HG03025 (cell line): ENCODE data around the gene NFIX.

ENCODE experiments used
- ATAC-seq: cut with Tn5 transposase; IDR thresholded peaks from one replicate; pipeline ENCODE4 v1.9.1; 2021; ENCODE audit warnings: mild to moderate bottlenecking, moderate library complexity; ENCODE audit not compliant: unreplicated experiment, low FRiP score

The NFIX gene

DNA sequence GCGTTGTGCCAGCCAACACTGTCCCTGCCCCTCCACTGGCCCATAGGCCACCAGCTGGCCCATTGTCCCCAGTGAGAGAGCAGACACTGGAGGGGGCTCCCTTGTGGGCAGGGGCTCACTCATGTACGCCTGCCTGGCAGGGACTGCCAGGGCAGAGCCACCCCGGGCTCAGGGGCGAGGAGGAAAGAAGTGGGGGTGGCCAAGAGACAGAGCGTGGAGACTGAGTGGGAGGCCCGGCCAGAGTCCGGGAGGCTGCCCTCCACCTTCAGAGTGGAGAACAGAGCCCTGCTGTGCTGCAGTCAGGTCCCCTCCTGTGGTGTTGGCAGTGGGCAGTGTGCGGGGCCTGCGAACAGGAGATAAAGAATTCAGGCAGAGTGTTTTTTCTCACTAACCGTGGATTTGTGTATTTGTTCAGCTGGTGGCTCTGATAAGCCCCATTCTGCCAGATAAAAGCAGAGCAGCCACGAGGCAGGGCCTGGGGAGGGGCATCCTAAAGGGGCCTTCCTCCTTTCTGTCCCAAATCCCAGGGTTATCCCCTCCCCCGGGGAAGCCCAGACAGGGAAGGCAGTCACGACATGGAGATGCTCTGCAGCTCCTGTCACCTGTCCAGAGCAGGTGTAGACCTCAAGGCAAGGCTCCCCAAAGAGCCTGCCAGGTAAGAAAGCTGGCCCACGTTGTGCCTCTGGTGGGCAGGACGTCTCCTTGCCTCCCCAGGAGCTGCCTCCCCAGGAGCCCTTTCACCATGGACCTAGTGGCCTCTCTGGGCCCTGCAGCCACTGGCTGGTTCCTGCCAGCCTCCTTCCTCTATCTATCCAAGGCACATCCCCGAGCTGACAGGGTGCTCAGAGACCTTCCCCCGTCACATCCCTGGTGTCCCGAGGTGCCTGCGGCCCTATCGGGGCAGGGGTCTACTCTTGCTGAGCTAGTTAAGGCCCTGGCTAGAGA lies 74.4 kb downstream of the NFIX start:
- ATAC-seq = no peak

DNA sequence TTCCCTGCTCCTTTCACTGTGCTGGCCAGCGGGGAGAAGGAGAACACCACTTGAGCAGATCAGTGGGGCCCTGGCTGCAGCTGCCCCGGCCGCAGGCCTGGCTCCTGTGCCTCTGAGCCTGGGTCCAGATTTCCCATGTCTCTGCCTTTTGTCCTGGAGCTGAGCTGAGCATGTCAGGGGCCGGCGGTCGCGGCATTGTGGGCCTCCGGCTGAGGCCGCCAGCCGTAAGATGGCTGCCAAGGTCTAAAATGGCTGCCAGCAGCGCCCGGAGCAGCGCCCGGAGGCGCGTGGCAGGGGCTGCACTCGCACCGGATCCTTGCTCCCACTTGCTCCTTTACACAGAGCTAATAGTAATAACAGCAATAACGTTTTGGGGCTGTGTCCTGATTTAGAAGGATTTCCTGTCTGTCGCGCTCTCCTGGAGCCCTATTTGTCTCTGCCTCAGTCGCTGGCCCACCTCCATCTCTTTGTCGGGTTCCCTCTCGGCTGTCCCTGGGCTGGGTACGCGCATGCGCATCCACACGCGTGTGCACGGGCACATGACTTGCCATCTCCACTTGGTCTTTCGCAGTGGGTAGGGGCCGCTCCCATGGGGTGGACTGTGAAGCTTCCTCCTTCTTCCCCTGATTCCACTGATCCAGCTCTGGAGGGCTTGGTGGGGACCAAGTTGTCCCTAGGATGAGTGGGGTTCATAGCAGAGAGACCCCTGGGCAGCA lies 75.3 kb downstream of the NFIX start:
- no peak for ATAC-seq

DNA sequence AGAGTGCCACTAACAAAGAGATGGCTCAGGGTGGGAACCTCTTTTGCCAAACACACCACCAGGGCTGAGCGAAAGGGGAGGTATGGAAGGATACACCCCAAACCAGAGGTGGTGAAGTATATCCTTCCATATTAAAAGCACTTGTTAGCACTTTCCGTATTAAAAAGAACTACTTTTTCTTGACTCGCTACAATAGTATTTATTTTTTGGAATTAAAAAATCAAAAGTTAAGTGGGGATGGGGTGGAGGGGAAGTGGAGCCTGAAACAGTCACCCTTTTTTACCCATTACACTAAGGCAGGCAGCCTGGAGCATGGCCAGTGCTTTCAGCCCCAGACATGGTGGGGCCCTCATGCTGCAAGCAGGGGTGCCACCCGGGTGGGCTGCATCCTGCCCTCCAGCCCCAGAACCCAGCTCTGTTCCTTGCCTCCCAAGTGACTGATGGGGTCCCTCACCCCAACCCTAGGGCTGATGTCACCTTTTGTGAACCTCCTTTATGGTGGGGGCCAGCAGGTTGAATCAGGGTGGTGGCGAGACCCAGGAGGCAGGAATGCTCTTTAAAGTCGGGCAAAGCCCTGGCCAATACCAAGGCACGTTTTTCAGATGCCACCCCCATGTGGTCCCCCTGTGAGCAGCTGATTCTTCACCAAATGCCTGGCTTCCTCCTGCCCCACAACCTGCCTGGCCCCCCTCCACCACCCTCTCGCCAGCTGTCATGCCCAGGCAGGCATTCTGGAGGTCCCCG lies 76.3 kb downstream of the NFIX start:
- ATAC-seq = no peak

DNA sequence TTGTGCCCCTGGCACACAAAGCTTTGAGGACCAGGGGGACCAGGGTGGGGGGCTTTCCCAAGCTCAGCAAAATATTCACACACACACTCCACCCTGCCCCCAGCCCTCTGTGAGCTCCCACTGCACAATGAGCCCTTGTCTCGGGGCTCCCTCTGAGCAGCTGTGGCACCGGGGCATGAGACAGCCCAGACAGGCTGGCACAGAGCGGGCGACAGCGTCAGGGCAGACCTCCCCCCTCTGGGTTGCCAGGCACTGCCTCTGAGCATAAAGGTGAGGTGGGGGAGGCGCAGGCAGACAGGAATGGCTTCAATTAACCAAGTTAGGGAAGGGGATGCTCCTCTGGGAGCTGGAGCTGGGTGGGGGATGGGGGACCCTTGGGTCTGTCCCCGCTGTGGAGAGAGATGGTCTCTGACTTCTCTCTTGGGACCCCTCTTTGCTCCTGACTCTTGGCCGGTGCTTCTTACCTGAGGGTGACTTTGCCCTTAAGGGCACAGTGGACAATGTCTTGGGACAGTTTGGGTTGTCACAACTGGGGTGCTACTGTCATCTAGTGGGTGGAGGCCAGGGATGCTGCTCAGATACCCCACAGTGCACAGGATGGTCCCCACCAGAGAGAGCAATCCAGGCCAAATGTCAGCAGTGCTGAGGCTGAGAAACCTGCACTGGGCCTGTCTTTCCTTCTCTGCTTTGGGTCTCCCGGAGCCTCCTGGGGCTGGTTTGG lies 77.1 kb downstream of the NFIX start:
- no peak for ATAC-seq

DNA sequence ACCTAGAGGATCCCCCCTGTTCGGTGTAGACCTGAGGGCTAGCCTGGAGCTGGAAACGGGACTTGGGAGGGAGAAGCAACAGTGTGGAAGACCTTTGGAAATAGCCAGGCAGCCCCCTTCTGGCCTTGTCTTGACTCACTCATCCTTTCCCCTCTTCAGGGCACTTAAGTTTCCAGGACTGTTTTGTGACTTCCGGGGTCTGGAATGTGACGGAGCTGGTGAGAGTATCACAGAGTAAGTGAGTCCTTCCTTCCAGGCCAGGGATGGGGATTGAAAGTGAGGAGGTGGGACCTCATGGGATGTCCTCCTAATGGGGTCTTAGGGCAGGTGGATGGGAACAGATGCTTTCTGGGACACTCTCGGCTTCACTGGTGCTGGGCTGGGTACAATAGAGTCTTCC lies 78.0 kb downstream of the NFIX start:
- ATAC-seq = no peak

DNA sequence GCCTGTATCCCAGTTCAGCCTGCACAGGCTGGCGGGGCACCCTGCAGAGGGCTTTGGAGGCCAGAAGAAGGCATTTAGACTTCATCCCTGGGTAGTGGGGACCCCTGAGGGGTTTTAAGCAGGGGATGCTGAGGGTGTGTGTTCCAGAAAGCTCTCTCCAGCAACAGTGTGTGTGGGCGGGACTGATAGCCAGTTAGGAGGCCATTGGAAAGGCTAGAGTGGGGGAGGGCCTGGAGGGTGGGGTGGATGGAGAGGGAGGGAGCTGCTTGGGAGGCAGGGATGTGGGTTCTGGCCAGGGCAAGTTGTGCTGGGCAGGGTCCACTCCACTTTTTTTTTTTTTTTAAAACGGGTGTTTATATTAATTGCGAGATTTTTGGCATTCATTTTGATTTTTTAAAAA lies 79.1 kb downstream of the NFIX start:
- ATAC-seq = no peak

DNA sequence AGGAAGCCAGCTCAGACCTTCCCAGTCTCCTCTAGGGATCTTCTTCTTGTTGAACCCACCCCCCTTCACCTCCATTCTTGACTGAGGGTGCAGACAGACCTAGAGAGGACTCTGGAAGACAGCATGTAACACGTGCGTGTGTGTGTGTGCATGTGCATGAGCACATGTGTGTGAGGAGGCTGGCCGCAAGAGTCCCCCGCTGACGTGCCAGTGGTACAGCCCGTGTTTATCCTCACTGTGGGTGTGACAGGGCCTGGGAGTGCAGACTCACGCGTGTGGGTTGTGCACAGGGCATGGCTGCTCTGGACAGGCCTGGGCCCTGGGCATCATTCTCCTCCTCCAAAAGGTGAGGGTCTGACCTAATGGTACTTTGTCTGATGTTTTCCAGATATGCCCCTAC lies 81.0 kb downstream of the NFIX start:
- no peak for ATAC-seq

DNA sequence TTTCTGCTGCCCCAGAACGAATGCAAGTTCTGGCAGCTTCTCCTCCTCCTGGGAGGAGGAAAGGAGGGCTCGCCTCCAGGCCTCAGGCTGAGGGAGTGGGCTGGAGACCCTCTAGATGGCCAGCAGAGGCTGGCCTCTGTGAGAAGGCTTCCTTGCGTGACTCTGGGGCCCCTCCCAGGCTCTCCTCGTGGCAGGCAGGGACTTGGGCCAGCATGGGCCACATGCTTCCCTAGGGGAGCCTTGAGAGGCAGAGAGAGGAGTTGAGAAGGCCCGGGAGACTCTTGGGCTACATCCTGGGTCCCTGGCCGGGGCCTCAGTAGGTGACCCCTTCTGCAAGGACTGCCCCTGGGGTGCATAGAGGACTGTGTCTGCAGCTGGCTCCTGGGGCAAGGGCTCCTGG lies 81.5 kb downstream of the NFIX start:
- no peak for ATAC-seq

DNA sequence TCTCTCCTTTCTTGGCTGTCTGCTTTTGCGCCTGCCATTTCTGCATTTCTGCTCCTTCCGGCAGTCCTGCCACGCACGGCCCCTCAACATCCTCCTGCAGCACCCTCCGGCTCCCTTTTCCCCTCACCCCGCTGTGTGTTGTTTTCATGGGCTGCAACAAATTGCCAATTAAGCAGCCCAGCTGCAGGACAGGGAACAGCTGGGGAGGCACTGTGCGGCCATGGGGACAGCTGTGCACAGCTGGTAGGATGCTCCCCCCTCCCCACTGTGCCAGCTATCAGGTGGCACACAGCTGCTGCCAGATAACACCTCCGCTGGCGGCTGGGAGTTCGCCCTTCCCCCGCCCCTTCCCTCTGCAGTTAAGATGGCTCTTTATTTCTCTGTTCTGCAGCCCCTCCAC lies 82.0 kb downstream of the NFIX start:
- ATAC-seq = no peak

DNA sequence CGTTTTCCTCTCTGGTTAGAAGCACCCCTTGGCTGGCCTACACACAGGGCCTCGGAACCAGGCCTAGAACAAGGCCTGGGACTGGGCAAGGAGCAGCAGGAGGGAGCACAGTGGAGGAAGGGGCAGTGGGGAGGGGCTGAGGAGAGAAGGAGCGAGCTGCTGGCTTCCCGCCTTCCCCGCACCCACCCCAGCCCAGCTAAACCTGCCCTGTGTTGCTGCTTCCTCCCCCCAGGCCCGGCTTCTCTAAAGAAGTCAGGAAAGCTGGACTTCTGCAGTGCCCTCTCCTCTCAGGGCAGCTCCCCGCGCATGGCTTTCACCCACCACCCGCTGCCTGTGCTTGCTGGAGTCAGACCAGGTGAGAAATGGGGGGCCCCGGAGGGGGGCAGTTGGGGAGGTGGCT lies 83.1 kb downstream of the NFIX start:
- no peak for ATAC-seq

DNA sequence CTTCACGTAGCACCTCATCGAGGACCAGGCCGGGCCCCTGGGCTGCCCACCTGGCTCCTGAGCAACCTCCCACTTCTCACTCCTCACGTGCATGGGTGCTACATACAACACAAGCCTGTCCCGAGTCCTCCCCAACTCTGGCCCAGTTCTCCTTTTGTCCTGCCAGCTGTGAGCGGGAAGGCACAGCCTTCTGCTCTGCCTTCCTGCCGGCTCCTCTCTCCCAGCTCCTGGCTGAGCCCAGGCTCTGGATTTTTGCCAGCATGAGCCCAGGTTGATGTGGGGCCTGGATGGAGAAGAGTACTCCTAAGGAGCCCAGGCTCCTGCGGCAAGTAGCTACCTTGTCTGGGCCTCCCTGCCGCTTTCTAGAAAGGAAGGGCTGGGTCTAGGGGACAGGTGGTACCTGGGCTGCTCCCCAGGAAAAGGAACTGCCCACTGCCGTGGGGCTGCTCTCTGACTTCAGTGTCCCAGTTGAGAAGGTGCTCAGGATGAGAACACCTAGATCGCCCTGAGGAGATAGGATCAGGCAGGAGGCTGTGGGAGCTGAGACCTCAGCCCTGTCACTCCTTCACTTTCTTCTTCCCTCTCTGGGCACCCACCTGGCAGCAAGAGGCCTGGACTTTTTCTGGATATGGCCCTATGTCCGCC lies 83.7 kb downstream of the NFIX start:
- no peak for ATAC-seq

DNA sequence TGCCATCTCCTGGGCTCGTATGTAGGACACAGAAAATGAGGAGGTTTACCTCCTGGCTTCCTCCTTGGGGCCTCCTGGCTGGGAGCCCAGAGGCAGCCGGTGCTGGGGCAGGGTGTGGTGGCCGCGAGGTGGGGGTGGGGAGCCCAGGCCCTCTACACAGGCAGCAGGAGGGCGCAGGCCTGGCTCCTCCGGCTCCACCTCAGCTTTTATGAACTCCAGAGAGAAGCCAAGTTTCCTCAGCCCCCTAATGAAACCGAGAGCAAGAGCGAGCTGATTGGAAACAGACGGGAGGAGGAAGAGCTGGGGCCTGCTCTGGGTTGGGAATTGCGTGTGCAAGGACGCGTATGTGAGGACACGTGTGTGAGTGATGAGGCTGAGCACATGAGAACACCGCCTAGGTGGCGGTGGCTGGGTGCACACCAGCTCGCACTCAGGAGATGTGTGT lies 84.3 kb downstream of the NFIX start:
- ATAC-seq = no peak

DNA sequence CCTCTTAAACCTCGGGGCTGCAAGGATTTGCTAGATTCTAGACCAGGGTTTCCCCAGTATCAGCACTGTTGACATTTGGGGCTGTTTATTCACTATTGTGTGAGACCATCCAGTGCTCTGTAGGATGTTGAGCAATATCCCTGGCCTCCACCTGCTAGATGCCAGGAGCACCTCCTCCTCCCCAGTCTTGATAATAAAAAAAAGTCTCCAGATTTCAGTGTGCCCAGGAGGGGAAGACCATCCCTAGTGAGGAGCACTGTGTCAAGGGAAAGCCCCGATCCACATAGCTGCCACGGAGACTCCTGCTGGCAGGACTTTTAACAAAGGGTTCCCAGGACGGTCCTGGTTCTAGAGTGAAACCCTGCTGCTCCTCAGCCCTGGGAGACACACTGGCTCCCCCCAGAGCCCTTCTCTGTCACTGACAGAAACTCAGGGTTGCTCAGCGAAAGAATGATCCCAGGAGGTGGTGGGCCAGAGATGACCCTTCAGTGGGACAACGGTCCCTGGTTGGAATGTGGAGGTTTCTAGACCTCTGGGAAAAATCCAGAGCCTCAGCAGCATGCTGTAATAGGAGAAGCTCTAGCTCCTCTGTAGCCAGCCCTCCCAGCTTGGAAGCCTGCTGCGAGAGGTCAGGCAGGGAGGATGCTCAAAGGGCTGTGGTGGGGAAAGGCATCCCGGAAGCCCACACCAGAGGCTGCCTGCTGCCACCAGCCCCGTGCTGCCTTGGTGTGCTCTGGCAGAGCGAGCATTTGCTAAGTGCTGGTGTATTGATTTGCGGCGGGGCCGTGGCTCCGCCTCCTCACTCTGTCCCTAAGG lies 87.1 kb downstream of the NFIX start:
- no peak for ATAC-seq

DNA sequence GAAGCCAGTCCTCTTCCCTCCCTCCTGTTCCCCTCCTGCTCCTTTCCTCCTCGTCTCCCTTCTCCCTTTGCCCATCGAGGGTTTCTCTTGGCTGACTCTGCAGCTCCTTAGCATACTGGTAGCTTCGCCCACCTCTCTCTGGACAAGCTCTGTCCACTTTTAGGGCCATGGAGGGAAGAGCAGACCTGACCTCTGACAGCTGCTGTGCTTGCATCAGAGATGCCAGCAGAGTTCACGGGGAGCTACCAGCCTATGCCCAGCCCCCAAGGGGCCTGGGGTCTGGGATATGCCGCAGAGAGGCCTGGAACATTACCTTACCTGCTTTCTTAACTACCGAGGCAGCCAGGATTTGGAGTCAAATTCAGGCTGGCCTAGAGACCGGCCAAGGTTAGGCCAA lies 87.7 kb downstream of the NFIX start:
- ATAC-seq = no peak

DNA sequence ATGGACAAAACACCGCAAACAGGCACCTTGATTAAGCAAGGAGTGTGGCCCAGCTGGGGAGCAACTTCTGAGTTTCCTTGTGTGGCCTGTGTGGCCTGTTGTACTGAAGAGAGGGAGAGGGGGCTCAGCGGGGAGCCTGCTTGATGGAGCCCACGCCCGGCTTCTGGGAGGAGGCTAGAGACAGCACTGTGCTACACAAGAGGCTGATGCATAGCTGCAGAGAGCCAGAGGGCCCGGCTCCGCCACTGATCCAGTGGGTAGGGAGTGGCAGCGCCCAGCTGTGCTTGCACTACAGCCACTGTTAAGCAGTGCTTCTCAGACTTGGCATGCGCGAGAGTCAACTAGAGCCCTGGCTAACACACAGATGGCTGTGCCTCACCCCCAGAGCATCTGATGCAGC lies 88.4 kb downstream of the NFIX start:
- ATAC-seq = no peak

DNA sequence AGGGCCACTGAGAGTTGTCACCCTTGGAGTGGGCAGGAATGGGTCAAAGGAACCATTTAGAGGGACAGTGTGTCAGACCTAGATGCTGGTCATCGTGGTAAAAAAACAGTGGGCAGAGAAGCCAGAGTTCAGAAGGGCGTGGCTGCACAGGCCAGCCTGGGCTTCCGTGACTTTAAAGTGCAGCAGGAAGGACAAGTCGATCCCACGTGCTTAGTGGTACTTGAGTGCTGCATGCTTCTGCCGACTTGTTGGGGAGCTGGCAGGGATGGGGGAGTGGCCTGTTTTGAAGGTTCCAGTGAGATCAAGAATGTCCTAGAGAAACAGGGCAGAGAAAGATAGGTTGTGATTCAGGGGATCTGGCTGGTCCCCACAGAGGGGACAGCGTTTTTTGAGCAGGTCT lies 90.4 kb downstream of the NFIX start:
- ATAC-seq = no peak

DNA sequence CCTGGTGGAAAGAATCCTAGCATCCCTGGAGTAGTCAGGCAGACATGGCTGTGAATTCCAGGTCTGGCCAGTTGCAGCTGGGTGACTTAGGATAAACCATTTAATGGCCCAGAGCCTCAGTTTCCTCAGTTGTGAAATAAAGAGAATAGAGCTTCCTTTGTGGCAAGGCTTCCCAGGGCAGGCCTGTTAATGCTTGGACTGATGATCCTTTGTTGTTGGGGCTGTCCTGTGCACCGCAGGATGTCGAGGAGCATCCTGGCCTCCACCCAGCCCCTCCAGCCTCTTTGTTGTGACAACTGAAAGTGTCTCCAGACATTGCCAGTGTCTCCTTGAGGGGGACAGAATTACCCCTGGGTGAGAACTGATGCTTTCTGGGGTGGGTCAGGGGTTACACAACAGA lies 91.1 kb downstream of the NFIX start:
- no peak for ATAC-seq

DNA sequence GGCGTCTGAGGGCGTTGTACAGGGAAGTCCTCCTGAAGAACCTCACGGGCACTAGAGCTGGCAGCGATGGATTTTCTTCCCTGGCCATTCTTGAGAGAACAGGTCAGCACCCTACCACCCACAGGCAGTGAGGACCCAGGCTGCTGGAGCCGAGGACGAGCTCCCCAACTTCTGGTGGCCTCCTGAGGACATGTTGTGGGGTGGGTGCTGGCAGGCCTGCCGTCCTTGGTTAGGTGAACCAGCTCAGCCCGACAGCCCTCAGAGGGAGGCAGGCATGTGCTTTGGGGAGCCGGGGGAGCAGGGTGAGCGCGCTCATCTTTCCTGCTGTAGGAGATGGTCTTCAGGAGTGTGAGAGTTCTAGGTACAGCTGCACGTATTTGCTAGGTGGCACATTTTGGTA lies 92.0 kb downstream of the NFIX start:
- no peak for ATAC-seq
